GM12878 (cell line): ENCODE results near the gene HMGCR. TPM values are rescaled to one million over a fixed set of nuclear protein-coding genes. Genes with fewer than 3 reads are reported as not detected.

Source experiments
- ATAC-seq: fragments of 200-7000 bp; cut with Tn5 transposase; 3 replicates; pipeline ENCODE4 v1.9.1; 2020; ENCODE audit warnings: mild to moderate bottlenecking, moderate library complexity
- BruUV-seq: library from RNA; stranded (reverse); fragments of 400-500 nt; replicated peaks from 2 replicates; lab custom pipeline; 2021; lab: Mats Ljungman, UMichigan
- CTCF ChIA-PET: fragments of 300-600 bp; sonication (Branson Sonifier 250); formaldehyde crosslinking; extraction: SDS; loops from one replicate; lab custom pipeline; 2021; ENCODE audit warnings: inconsistent platforms; lab: Yijun Ruan, JAX
- POLR2A ChIA-PET: fragments of 350-600 bp; formaldehyde crosslinking; extraction: SDS; loops from one replicate; lab custom pipeline; 2021; ENCODE audit warnings: inconsistent platforms; lab: Charles Lee
- RAD21 ChIA-PET: fragments of 300-600 bp; sonication (Branson Sonifier 250); formaldehyde crosslinking; loops from one replicate; lab custom pipeline; 2023; ENCODE audit warnings: antibody characterized with exemption; ENCODE audit not compliant: unreplicated experiment; lab: Charles Lee
- SMC1A ChIA-PET: fragments of 300-600 bp; sonication (Branson Sonifier 250); formaldehyde crosslinking; loops from one replicate; lab custom pipeline; 2023; ENCODE audit not compliant: unreplicated experiment, uncharacterized antibody; lab: Charles Lee
- DNase-seq: peaks from one replicate; pipeline ENCODE4 v3.0.0-alpha.2; 2011; ENCODE audit warnings: low read depth, low spot score
- FAIRE-seq: peaks from 3 replicates; lab custom pipeline; 2011; peaks lifted over from hg19 to GRCh38; lab: Jason Lieb, UNC
- H2AFZ ChIP-seq: 2 replicates; pipeline ENCODE4 v1.6.0; 2011; ENCODE audit warnings: low read depth, low read length, control low read depth; ENCODE audit not compliant: control insufficient read depth
- H3K27ac ChIP-seq: 2 replicates; pipeline ENCODE4 v1.5.1; 2011; ENCODE audit warnings: control low read depth; ENCODE audit not compliant: control insufficient read depth, insufficient read depth
- H3K27me3 ChIP-seq, 2 experiments: replicated peaks in 1 of 2; 2 replicates each; pipeline versions ENCODE4 v1.6.0 to v1.6.1; 2011; ENCODE audit warnings: low read length in 1 of 2; ENCODE audit not compliant: control insufficient read depth in 2 of 2, insufficient read depth in 2 of 2
- H3K36me3 ChIP-seq, 2 experiments: 2 replicates each; pipeline ENCODE4 v1.5.1; 2011; ENCODE audit warnings: low read length in 1 of 2; ENCODE audit not compliant: control insufficient read depth in 2 of 2, insufficient read depth in 2 of 2
- H3K4me1 ChIP-seq: 2 replicates; pipeline ENCODE4 v1.6.1; 2011; ENCODE audit warnings: mild to moderate bottlenecking, low read length, moderate library complexity, mixed read lengths; ENCODE audit not compliant: control insufficient read depth, insufficient read depth
- H3K4me2 ChIP-seq: 2 replicates; pipeline ENCODE4 v1.6.0; 2011; ENCODE audit warnings: control low read depth; ENCODE audit not compliant: control insufficient read depth, insufficient read depth
- H3K4me3 ChIP-seq: fragments of 200-600 bp; sonication (generic); 2 replicates; pipeline ENCODE4 v1.5.1; 2016
- H3K79me2 ChIP-seq: 2 replicates; pipeline ENCODE4 v1.6.0; 2011; ENCODE audit warnings: low read length; ENCODE audit not compliant: control insufficient read depth, insufficient read depth
- H3K9ac ChIP-seq: 2 replicates; pipeline ENCODE4 v1.8.0; 2011; ENCODE audit warnings: low read length, control low read depth, mixed read lengths; ENCODE audit not compliant: control insufficient read depth, insufficient read depth
- H3K9me3 ChIP-seq: replicated peaks from 3 replicates; pipeline ENCODE4 v1.5.1; 2011; ENCODE audit warnings: mild to moderate bottlenecking, low read length; ENCODE audit not compliant: control insufficient read depth, insufficient read depth
- H4K20me1 ChIP-seq: 2 replicates; pipeline ENCODE4 v1.6.0; 2011; ENCODE audit not compliant: control insufficient read depth, insufficient read depth
- CREB1 ChIP-seq: IDR thresholded peaks from 2 replicates; pipeline ENCODE4 v1.6.1; 2012; ENCODE audit warnings: low read depth, mild to moderate bottlenecking, inconsistent platforms
- MTA2 ChIP-seq: fragments of 450-650 bp; IDR thresholded peaks from 2 replicates; pipeline ENCODE4 v1.6.1; 2016; ENCODE audit warnings: low read depth, mild to moderate bottlenecking, moderate library complexity
- PAX8 ChIP-seq: fragments of 450-650 bp; IDR thresholded peaks from 2 replicates; pipeline ENCODE4 v1.6.1; 2017; ENCODE audit warnings: mild to moderate bottlenecking, moderate library complexity
- POLR2AphosphoS2 ChIP-seq: IDR thresholded peaks from 2 replicates; pipeline ENCODE4 v1.6.1; 2011; ENCODE audit warnings: low read depth, mild to moderate bottlenecking, low read length, improper control_type of control experiment, moderate library complexity
- RBBP5 ChIP-seq: fragments of 200-600 bp; sonication (generic); conservative IDR thresholded peaks from 2 replicates; pipeline ENCODE4 v1.6.1; 2016
- RFX5 ChIP-seq: IDR thresholded peaks from 2 replicates; pipeline ENCODE4 v1.6.1; 2011; ENCODE audit warnings: low read depth, low read length, improper control_type of control experiment
- SIX5 ChIP-seq: IDR thresholded peaks from 2 replicates; pipeline ENCODE4 v1.6.1; 2011; ENCODE audit warnings: mild to moderate bottlenecking, low read depth, low read length, moderate library complexity; ENCODE audit not compliant: severe bottlenecking
- SREBF2 ChIP-seq: IDR thresholded peaks from 2 replicates; pipeline ENCODE4 v1.6.1; 2012; ENCODE audit warnings: mild to moderate bottlenecking, low read length
- TARDBP ChIP-seq: IDR thresholded peaks from 2 replicates; pipeline ENCODE4 v1.6.1; 2016; ENCODE audit warnings: borderline replicate concordance
- TCF3 ChIP-seq: IDR thresholded peaks from 2 replicates; pipeline ENCODE4 v1.6.1; 2012; ENCODE audit warnings: low read depth, mild to moderate bottlenecking, low read length, borderline replicate concordance; ENCODE audit not compliant: insufficient read depth
- ZBTB4 ChIP-seq: fragments of 450-650 bp; formaldehyde crosslinking; IDR thresholded peaks from 2 replicates; pipeline ENCODE4 v1.4.0; 2022; ENCODE audit warnings: mild to moderate bottlenecking, moderate library complexity
- ZSCAN29 ChIP-seq: fragments of 450-650 bp; IDR thresholded peaks from 2 replicates; pipeline ENCODE4 v1.6.1; 2017; ENCODE audit warnings: mild to moderate bottlenecking, moderate library complexity
- WGBS: methylation state at CpG from one replicate; pipeline ENCODE4 v1.1.6; 2016; ENCODE audit warnings: low lambda C conversion rate; ENCODE audit not compliant: insufficient replicate concordance, insufficient coverage; ENCODE audit errors: missing lambda C conversion rate; 5-methylcytosine and 5-hydroxymethylcytosine counted together
- in situ Hi-C: fragments of 300-500 bp; cut with MboI; formaldehyde crosslinking; loops from 9 replicates; pipeline ENCODE4 v1.14.3; 2018; ENCODE audit warnings: mixed read lengths
- intact Hi-C: fragments of 100-400 bp; cut with micrococcal nuclease; formaldehyde crosslinking; loops from one replicate; pipeline ENCODE4 v1.14.2; 2022; ENCODE audit not compliant: unreplicated experiment
- polyA plus RNA-seq, 11 experiments: library from polyadenylated mRNA; depleted of rRNA in 4 of 11; unstranded in 6 of 11; stranded (reverse) in 5 of 11; fragments of >200 nt; fragmentation: Nextera tagmentation in 4 of 11; fragmentation: Illumina TruSeq in 1 of 11; extraction: Ambion mirVana in 4 of 11; extraction: Trizol in 1 of 11; gene quantifications; 1 replicate in 1 of 11; 2 replicates in 10 of 11; pipeline versions ENCODE4 v1.2.1 to v1.2.3, GENCODE V29; 2011 to 2016; ENCODE audit warnings: inconsistent platforms in 2 of 11, missing spikeins in 2 of 11, low read depth in 1 of 11
- total RNA-seq, 4 experiments: library from RNA; depleted of rRNA in 3 of 4; stranded (reverse); fragments of >200 nt in 3 of 4; fragmentation: Illumina TruSeq in 1 of 4; extraction: Trizol in 1 of 4; gene quantifications; 2 replicates each; pipeline versions ENCODE4 v1.2.1 to v1.2.3, GENCODE V29; 2013 to 2021

The HMGCR gene
- total and polyA plus RNA-seq, 10 of the 15 experiments (the other 5 are each of a cell fraction or from before 2014, with no cell fraction given) = 30.8 to 119 (median 73.9) TPM

- intact Hi-C loops (no loop called here), in situ Hi-C loops (no loop called here)
- H3K79me2 ChIP-seq = no peaks in the 10 kb centered on the region
- no peak for FAIRE-seq
- no peak overlapping the region for H3K27ac ChIP-seq
- H4K20me1 ChIP-seq = no peaks in the 10 kb centered on the region
- ChIA-PET POLR2A (no interaction called here), RAD21 (no interaction called here)
- no peak overlapping the region for H3K9ac ChIP-seq
- no peaks in the 10 kb centered on the region for H3K27me3 ChIP-seq
- BruUV-seq = no TSS peak
- H3K36me3 ChIP-seq = no peaks in the 10 kb centered on the region
- no peak overlapping the region for H3K4me2 ChIP-seq
- no peaks in the 10 kb centered on the region for H3K9me3 ChIP-seq
- WGBS = 0% methylated on average over 1 of the region's 1 CpG
- no peak for DNase-seq
- no peak overlapping the region for H2AFZ ChIP-seq
- H3K4me1 ChIP-seq = no peaks in the 10 kb centered on the region
- TF ChIP-seq PAX8 (no peak), POLR2AphosphoS2 (no peak), RBBP5 (no peak), CREB1 (no peak), TCF3 (no peak), RFX5 (no peak), SREBF2 (no peak), ZBTB4 (no peak), TARDBP (no peak), SIX5 (no peak), MTA2 (no peak), ZSCAN29 (no peak)
- TF ChIP-seq, all 136 proteins: peak for 0
- CTCF ChIA-PET = interaction anchor here (0.7 kb wide), 2 partner anchors 10 to 18 kb away, joined by 3 read pairs; partner anchors contain the start of gene HMGCR
- no peak for ATAC-seq
- no peak overlapping the region for H3K4me3 ChIP-seq
- SMC1A ChIA-PET = interaction anchor here (1.0 to 3.0 kb wide), 2 partner anchors 11 kb away, joined by 3 to 11 read pairs; no protein-coding TSS in a partner anchor
Measured at GRCh38 chr5:75319638-75320037, 17.4 kb upstream of the HMGCR start.
